ENCODE measurements around the gene CHST3.

Gene CHST3

DNA sequence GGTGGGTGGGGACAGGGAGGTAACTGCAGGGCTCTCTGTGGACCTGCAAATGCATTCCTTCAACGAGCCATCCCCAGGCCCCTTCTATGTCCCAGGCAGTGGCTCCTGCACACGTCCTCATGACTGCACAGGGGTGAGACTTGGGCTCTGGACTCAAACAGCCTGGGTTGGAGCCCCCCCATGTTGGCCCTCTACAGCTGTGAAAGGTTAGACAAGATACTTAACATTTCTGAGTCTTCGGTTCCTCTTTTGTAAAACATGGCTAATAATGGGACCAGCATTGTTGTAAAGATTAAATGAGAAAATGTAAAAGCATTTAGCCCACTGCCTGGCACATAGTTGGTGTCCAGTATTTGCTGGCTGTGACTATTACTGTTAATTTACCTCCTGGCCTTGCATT, 41.8 kb downstream of the CHST3 start:
- H3K4me3 ChIP-seq (ENCODE audit: low read length) = no peak overlapping the region
- H3K27me3 ChIP-seq (ENCODE audit: low read depth, low read length) = no peaks in the 10 kb centered on the region
- peaks cover 15% of the 10 kb centered on the region for H3K4me1 ChIP-seq (ENCODE audit: low read length)
- TF ChIP-seq CTCF (IDR thresholded peaks at IDR 0.05; ENCODE audit: low read depth, low read length) (no peak), EZH2phosphoT487 (IDR thresholded peaks at IDR 0.05; ENCODE audit: low read depth) (no peak)
- H3K4me2 ChIP-seq (ENCODE audit: low read length) = peak overlapping the region; percentile 57
- no peaks in the 10 kb centered on the region for H4K20me1 ChIP-seq (ENCODE audit: insufficient read depth, low read length)
- H3K9ac ChIP-seq (ENCODE audit: low read length) = no peak overlapping the region
- H2AFZ ChIP-seq (ENCODE audit: low read depth, low read length) = no peak overlapping the region
- no peak overlapping the region for H3K27ac ChIP-seq (ENCODE audit: low read length)
- H3K36me3 ChIP-seq (replicated peaks; ENCODE audit: low read depth, low read length) = no peaks in the 10 kb centered on the region
- H3K9me3 ChIP-seq (ENCODE audit: insufficient read depth, low read length) = no peaks in the 10 kb centered on the region
- H3K79me2 ChIP-seq (ENCODE audit: low read length) = no peaks in the 10 kb centered on the region

DNA sequence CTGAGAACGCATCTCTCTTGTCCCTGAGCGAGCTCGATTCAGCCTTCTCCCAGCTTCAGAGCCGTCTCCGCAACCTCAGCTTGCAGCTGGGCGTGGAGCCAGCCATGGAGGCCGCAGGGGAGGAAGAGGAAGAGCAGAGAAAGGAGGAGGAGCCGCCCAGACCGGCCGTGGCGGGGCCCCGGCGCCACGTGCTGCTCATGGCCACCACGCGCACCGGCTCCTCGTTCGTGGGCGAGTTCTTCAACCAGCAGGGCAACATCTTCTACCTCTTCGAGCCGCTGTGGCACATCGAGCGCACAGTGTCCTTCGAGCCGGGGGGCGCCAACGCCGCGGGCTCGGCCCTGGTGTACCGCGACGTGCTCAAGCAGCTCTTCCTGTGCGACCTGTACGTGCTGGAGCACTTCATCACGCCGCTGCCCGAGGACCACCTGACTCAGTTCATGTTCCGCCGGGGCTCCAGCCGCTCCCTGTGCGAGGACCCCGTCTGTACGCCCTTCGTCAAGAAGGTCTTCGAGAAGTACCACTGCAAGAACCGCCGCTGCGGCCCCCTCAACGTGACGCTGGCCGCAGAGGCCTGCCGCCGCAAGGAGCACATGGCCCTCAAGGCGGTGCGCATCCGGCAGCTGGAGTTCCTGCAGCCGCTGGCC, 43.2 kb downstream of the CHST3 start:
- Histone ChIP-seq H3K4me3 (ENCODE audit: low read length) (no peak overlapping the region), H3K9ac (ENCODE audit: low read length) (no peak overlapping the region), H3K4me1 (ENCODE audit: low read length) (peaks cover 15% of the 10 kb centered on the region), H2AFZ (ENCODE audit: low read depth, low read length) (no peak overlapping the region), H3K9me3 (ENCODE audit: insufficient read depth, low read length) (no peaks in the 10 kb centered on the region), H3K36me3 (replicated peaks; ENCODE audit: low read depth, low read length) (no peaks in the 10 kb centered on the region), H3K79me2 (ENCODE audit: low read length) (no peaks in the 10 kb centered on the region), H3K27me3 (ENCODE audit: low read depth, low read length) (no peaks in the 10 kb centered on the region), H3K4me2 (ENCODE audit: low read length) (no peak overlapping the region), H4K20me1 (ENCODE audit: insufficient read depth, low read length) (no peaks in the 10 kb centered on the region), H3K27ac (ENCODE audit: low read length) (no peak overlapping the region)
- TF ChIP-seq CTCF (IDR thresholded peaks at IDR 0.05; ENCODE audit: low read depth, low read length) (no peak), EZH2phosphoT487 (IDR thresholded peaks at IDR 0.05; ENCODE audit: low read depth) (no peak)

GRCh38 chr10:72008096-72008981, 44.1 kb downstream of the CHST3 start:
- H3K36me3 ChIP-seq (replicated peaks; ENCODE audit: low read depth, low read length) = no peaks in the 10 kb centered on the region
- H3K4me2 ChIP-seq (ENCODE audit: low read length) = no peak overlapping the region
- no peaks in the 10 kb centered on the region for H3K79me2 ChIP-seq (ENCODE audit: low read length)
- TF ChIP-seq EZH2phosphoT487 (IDR thresholded peaks at IDR 0.05; ENCODE audit: low read depth) (no peak), CTCF (IDR thresholded peaks at IDR 0.05; ENCODE audit: low read depth, low read length) (no peak)
- H3K27me3 ChIP-seq (ENCODE audit: low read depth, low read length) = no peaks in the 10 kb centered on the region
- H3K9me3 ChIP-seq (ENCODE audit: insufficient read depth, low read length) = no peaks in the 10 kb centered on the region
- H3K27ac ChIP-seq (ENCODE audit: low read length) = no peak overlapping the region
- peaks cover 15% of the 10 kb centered on the region for H3K4me1 ChIP-seq (ENCODE audit: low read length)
- no peaks in the 10 kb centered on the region for H4K20me1 ChIP-seq (ENCODE audit: insufficient read depth, low read length)
- no peak overlapping the region for H2AFZ ChIP-seq (ENCODE audit: low read depth, low read length)
- no peak overlapping the region for H3K9ac ChIP-seq (ENCODE audit: low read length)
- no peak overlapping the region for H3K4me3 ChIP-seq (ENCODE audit: low read length)

DNA sequence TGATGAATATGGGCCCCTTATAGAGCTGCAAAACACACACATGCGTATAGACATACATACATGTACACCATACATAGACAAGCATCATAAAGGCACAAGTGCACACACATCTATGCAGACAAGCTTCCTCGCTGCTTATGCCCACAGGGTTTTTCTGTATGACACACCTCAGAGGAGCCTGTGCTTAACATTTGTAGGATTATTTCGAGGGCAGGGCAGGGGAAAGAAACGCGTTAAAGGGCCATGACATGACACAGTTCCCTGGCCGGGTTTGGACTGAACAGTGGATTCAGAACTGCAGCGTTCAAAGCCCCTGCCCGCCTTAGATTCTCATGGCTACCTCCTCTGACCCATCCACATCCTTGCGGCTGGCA, 44.8 kb downstream of the CHST3 start:
- Histone ChIP-seq H3K9ac (ENCODE audit: low read length) (no peak overlapping the region), H3K9me3 (ENCODE audit: insufficient read depth, low read length) (no peaks in the 10 kb centered on the region), H3K27ac (ENCODE audit: low read length) (no peak overlapping the region), H3K36me3 (replicated peaks; ENCODE audit: low read depth, low read length) (no peaks in the 10 kb centered on the region), H4K20me1 (ENCODE audit: insufficient read depth, low read length) (no peaks in the 10 kb centered on the region), H3K4me1 (ENCODE audit: low read length) (peaks cover 15% of the 10 kb centered on the region), H3K4me3 (ENCODE audit: low read length) (no peak overlapping the region), H3K79me2 (ENCODE audit: low read length) (no peaks in the 10 kb centered on the region), H2AFZ (ENCODE audit: low read depth, low read length) (no peak overlapping the region), H3K27me3 (ENCODE audit: low read depth, low read length) (no peaks in the 10 kb centered on the region), H3K4me2 (ENCODE audit: low read length) (no peak overlapping the region)
- TF ChIP-seq EZH2phosphoT487 (IDR thresholded peaks at IDR 0.05; ENCODE audit: low read depth) (no peak), CTCF (IDR thresholded peaks at IDR 0.05; ENCODE audit: low read depth, low read length) (no peak)

Measured in OCI-LY3 (cell line).